Left ventricle myocardium inferior (tissue), 1 donor: ENCODE results near the gene DNAJC9. TPM values are rescaled to one million over a fixed set of nuclear protein-coding genes. Genes with fewer than 3 reads are reported as not detected.

Experiments used
- DNase-seq: peaks from one replicate; pipeline ENCODE4 v3.0.0-alpha.2; 2020
- H3K27ac ChIP-seq: fragments of 200-600 bp; replicated peaks from 2 replicates; pipeline ENCODE4 v1.8.0; 2021
- H3K27me3 ChIP-seq: fragments of 200-600 bp; 2 replicates; pipeline ENCODE4 v1.8.0; 2021; ENCODE audit warnings: low read depth
- H3K36me3 ChIP-seq: fragments of 200-600 bp; 2 replicates; pipeline ENCODE4 v1.8.0; 2021
- H3K4me1 ChIP-seq: fragments of 200-600 bp; 2 replicates; pipeline ENCODE4 v1.8.0; 2021
- H3K4me3 ChIP-seq: fragments of 200-600 bp; 2 replicates; pipeline ENCODE4 v1.8.0; 2021; ENCODE audit warnings: mild to moderate bottlenecking, moderate library complexity
- H3K9me3 ChIP-seq: fragments of 200-600 bp; replicated peaks from 2 replicates; pipeline ENCODE4 v1.8.0; 2021
- CTCF ChIP-seq: fragments of 200-600 bp; IDR thresholded peaks from 2 replicates; pipeline ENCODE4 v1.8.0; 2021; ENCODE audit warnings: antibody characterized with exemption, mild to moderate bottlenecking, borderline replicate concordance
- intact Hi-C: fragments of 100-400 bp; cut with micrococcal nuclease; formaldehyde crosslinking; loops from one replicate; pipeline ENCODE4 v1.11.0; 2022
- total RNA-seq: library from RNA; stranded (reverse); fragmentation: NEBNext Ultra II Directional; extraction: Animal tissue kit (Norgen Biotek cat#: 25700); gene quantifications from one replicate; pipeline ENCODE4 v1.2.1, GENCODE V29; 2021
- donor health status: DM: no; HTN: yes; CAD: no; lungs with severe emphysema.

Gene DNAJC9
- total RNA-seq, 1 donor from 2014 or later: 8.6 TPM

GRCh38 chr10:73233883-73234282 lies 13.2 kb downstream of the DNAJC9 start:
- Histone ChIP-seq H3K36me3 (peaks cover 28% of the 10 kb centered on the region), H3K4me3 (no peak overlapping the region), H3K27me3 (no peaks in the 10 kb centered on the region), H3K4me1 (peaks cover 18% of the 10 kb centered on the region), H3K27ac (peak overlapping the region; percentile 31), H3K9me3 (no peaks in the 10 kb centered on the region)
- TF ChIP-seq CTCF: no peak
- intact Hi-C loops: no loop called here
- no peak for DNase-seq

GRCh38 chr10:73232887-73233286 lies 14.2 kb downstream of the DNAJC9 start:
- Histone ChIP-seq H3K27ac (peak overlapping the region; percentile 31), H3K36me3 (peaks cover 28% of the 10 kb centered on the region), H3K4me1 (peaks cover 18% of the 10 kb centered on the region), H3K4me3 (no peak overlapping the region), H3K27me3 (no peaks in the 10 kb centered on the region), H3K9me3 (no peaks in the 10 kb centered on the region)
- DNase-seq: no peak
- intact Hi-C loops: no loop called here
- TF ChIP-seq CTCF: no peak

- no peak for TF ChIP-seq CTCF
- H3K4me1 ChIP-seq: peaks cover 15% of the 10 kb centered on the region
- DNase-seq: no peak
- H3K4me3 ChIP-seq: no peak overlapping the region
- intact Hi-C loops: no loop called here
- no peaks in the 10 kb centered on the region for H3K27me3 ChIP-seq
- no peaks in the 10 kb centered on the region for H3K9me3 ChIP-seq
- peaks cover 22% of the 10 kb centered on the region for H3K36me3 ChIP-seq
- H3K27ac ChIP-seq: no peak overlapping the region
Observed at GRCh38 chr10:73229567-73229966, 17.5 kb downstream of the DNAJC9 start.

- Histone ChIP-seq H3K27me3 (no peaks in the 10 kb centered on the region), H3K27ac (no peak overlapping the region), H3K36me3 (peaks cover 22% of the 10 kb centered on the region), H3K4me3 (no peak overlapping the region), H3K4me1 (peaks cover 3% of the 10 kb centered on the region), H3K9me3 (no peaks in the 10 kb centered on the region)
- no peak for TF ChIP-seq CTCF
- no peak for DNase-seq
- intact Hi-C loops: no loop called here
Observed at GRCh38 chr10:73228247-73228646, 18.8 kb downstream of the DNAJC9 start.

- Histone ChIP-seq H3K36me3 (peaks cover 14% of the 10 kb centered on the region), H3K27me3 (no peaks in the 10 kb centered on the region), H3K27ac (no peak overlapping the region), H3K4me1 (no peaks in the 10 kb centered on the region), H3K4me3 (no peak overlapping the region), H3K9me3 (no peaks in the 10 kb centered on the region)
- TF ChIP-seq CTCF: no peak
- no peak for DNase-seq
- intact Hi-C loops: no loop called here
Observed at GRCh38 chr10:73226663-73227062, 20.4 kb downstream of the DNAJC9 start.

- Histone ChIP-seq H3K27me3 (no peaks in the 10 kb centered on the region), H3K27ac (no peak overlapping the region), H3K4me3 (no peak overlapping the region), H3K9me3 (no peaks in the 10 kb centered on the region), H3K36me3 (peaks cover 11% of the 10 kb centered on the region), H3K4me1 (no peaks in the 10 kb centered on the region)
- intact Hi-C loops: no loop called here
- DNase-seq: no peak
- TF ChIP-seq CTCF: no peak
Observed at GRCh38 chr10:73225518-73225917, 21.5 kb downstream of the DNAJC9 start.
